Stimulated activated CD8-positive, alpha-beta memory T cell treated with anti-CD3 and anti-CD28 coated beads, Interleukin-4, amount 100 ng/mL, for 1 hour (primary cell): ENCODE data around the gene ITGA11.

Source experiments
- DNase-seq, 2 donors: peaks; one replicate each; pipeline ENCODE4 v3.0.0-alpha.2; 2020; ENCODE audit warnings: low read depth in 2 of 2, low spot score in 1 of 2

ITGA11 gene

DNA sequence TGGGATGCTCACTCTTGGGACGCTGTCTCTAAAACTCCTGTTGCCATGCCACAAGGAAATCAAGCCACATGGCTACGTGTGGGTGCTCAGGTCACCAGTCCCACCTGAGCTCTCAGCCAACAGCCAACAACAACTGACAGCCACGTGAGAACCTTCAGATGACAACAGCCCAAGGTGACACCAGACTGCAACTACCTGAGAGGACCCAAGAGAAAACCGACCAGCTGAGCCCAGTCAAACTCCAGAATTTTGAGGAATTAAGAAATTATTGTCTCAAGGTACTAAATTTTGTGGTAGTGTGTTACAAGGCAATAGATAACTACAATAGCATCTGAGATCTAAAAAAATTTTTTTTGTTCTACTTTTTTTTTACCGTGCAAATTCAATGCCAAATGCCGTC is 75.2 kb downstream of the ITGA11 start:
- DNase-seq: no peak

DNA sequence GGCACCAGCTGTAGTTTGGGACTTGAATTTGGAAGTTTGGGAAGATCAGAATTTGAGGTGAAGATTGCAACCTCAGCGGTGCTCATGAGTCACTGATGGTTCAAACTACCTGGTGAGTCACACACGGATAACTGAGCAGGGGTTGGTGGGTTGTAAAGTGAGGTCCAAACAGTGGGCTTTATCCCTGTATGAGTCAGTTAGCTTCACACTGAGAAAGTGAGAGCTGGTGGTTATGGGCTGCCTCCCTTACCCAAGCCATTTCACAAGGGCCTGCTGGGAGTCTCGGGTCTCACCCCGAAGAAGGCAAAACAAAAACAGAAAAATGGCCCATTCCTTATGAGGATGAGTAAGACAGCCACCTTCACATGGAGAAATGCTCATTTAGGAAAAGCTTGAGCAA is 77.0 kb downstream of the ITGA11 start:
- DNase-seq: no peak

GRCh38 chr15:68354268-68354667 is 77.7 kb downstream of the ITGA11 start:
- no peak for DNase-seq

DNA sequence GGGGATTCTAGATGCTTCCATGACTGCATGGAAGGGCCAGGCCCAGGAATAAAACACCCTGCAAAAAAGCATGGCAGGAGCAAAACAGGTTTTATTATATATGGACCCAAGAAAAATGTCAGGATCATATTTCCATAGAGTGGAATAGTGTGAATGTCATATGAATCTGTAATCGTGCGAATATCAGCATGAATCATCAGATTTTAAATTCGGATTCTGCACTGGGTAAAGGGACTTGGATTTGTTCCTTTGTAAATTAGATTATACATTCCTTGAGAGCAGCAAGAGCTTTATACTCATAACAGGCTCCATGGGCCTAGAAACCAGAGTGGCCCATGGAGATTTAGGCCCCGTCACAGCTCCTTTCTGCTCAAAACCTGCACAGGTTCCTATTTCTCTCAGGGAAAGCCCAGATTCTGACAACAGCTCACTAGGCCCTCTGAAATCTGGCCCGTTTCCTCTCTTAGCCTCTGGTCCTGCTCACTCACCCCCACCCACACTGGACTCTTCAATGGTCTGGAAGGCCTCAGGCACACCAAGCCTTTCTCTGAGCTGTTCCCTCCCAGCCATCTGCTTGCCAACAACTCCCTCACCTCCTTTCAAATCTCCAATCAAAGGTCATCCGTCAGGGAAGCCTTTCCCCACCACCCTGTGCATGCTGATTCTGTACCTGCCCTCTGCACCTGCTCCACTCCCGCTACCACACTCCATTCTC is 78.4 kb downstream of the ITGA11 start:
- no peak for DNase-seq

GRCh38 chr15:68352401-68353062 is 79.4 kb downstream of the ITGA11 start:
- DNase-seq: no peak

DNA sequence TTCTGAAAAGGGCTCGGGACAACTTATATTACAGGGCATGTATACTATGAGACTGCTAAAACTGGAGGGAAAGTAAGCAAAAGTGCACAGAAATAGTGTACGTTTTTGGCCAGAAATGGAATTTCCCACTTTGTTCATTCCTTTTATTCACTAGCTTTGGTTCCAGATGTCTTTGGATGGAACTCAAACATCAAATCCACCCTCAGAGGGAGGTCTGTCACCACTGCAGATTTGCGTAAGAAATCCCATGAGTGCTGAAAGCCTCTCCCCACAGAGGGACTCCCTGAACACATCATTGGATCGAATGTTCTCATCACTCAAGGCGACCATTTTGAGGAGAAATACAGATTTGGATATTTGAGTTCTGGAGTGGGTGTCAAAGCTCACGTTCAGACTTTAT is 82.8 kb downstream of the ITGA11 start:
- no peak for DNase-seq

DNA sequence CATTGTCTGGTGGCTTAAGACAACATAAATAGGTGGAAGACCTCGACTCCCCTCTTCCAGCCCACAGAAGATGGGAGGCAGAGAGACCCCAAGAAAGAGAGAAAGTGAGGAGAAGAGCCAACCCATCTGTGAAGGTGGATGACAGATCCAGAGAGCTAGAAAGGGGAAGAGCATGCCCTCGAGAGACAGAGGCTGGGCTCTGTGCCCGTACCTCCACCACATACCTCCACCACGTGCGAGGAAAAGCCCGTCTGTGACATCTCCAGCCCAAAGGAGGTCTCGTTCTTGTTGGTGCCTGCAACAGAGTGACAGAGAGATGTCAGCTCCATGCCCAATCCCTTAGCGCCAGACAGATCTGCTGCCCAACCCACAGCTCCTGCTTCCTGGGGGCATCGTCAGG is 83.4 kb downstream of the ITGA11 start:
- no peak for DNase-seq

GRCh38 chr15:68348081-68348480 is 83.9 kb downstream of the ITGA11 start:
- no peak for DNase-seq

DNA sequence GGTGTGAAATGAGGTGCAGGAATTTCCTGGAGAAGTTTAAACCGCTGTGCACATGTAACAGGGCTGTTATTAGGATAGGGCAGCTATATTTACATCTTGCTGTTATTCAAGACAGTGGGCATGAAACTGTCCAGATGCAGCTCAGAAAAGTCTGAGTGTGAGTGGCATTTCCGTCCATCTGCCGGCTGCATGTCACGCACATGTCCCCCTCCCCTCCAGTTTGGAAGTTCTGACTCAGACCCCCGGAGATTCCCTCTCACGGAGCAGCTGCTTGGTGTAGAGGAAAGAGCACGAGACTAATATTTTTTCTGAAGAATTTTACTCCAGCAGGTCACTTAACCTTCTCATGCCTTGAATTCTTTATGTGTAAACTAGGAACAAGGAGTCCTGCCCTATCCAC is 84.6 kb downstream of the ITGA11 start:
- DNase-seq: no peak

GRCh38 chr15:68346979-68347378 is 85.0 kb downstream of the ITGA11 start:
- no peak for DNase-seq

GRCh38 chr15:68345481-68345880 is 86.5 kb downstream of the ITGA11 start:
- DNase-seq: no peak

DNA sequence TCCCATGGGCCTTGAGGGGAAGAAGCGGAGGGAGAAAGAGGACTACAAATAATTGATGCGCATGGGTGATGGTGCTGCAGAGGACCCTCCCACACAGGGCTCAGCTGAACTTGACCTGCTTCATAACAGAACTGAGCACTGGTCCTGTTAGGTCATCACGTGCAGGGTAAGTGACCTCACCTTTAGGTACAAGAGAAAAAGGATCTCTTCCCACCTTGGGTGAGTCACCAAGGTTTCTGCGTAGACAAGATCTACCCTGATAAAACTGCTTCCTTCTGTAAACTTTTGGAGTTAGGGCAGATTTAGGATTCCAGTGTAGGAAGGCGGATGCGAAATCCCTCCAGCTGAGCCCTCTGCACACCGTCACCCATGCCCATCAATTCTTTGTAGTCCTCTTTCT is 87.4 kb downstream of the ITGA11 start:
- no peak for DNase-seq

GRCh38 chr15:68343579-68344225 is 88.3 kb downstream of the ITGA11 start:
- DNase-seq: no peak

GRCh38 chr15:68341760-68342725 is 89.9 kb downstream of the ITGA11 start:
- DNase-seq: no peak

GRCh38 chr15:68340726-68341671 is 91.0 kb downstream of the ITGA11 start:
- DNase-seq: no peak

DNA sequence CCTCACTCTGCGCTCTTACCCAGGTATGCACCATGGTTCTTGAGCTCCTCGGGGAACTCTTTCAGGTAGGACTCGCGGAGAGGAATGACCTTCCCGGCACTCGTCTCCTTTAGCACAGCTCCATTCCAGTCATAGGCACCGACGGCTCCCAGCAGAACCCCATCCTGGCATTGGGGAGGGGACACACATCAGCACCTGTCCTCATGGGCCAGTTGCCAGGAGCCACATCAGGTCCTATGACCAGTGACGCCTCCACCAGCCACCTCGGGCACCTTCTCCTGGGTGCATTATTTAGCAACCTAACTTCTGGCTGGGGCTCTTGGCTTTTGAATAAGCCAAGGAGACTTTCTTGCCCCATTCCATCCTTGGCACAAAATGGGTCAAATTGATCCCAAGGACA is 92.5 kb downstream of the ITGA11 start:
- no peak for DNase-seq

- DNase-seq: no peak
Observed at GRCh38 chr15:68337826-68338225, 94.1 kb downstream of the ITGA11 start.

DNA sequence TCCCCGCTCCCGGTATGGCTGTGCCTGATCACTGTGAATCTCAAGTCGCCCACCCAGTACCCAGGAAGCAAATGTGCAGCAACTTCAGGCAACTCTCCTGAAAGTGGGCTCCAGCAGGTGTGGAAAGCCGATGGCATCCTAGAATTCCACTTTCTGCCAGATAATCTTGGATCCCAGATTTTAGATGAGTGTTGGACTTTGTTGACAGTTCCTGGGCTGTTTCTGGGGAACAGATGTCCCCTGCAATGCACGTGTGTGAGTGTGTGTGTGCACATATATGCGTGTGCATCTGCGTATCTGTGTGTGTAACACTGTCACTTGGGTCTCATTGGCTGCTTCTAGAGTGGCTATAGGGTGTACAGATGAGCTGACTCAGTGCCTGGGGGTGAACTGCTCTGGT is 95.4 kb downstream of the ITGA11 start:
- no peak for DNase-seq

- DNase-seq: no peak
Observed at GRCh38 chr15:68335655-68336054, 96.3 kb downstream of the ITGA11 start.

- DNase-seq: no peak
Observed at GRCh38 chr15:68335251-68335650, 96.7 kb downstream of the ITGA11 start.
